K562 (cell line): ENCODE data around the gene ZNF557. TPM values are rescaled to one million over a fixed set of nuclear protein-coding genes. Genes with fewer than 3 reads are reported as not detected.

Experiments used
- ATAC-seq: fragments of 200-7000 bp; cut with Tn5 transposase; 3 replicates; pipeline ENCODE4 v1.9.1; 2020; ENCODE audit warnings: moderate library complexity
- BruUV-seq: library from RNA; stranded (reverse); fragments of 400-500 nt; replicated peaks from 2 replicates; lab custom pipeline; 2021; lab: Mats Ljungman, UMichigan
- CTCF ChIA-PET: fragments of 300-600 bp; formaldehyde crosslinking; extraction: SDS; loops from one replicate; lab custom pipeline; 2021; ENCODE audit warnings: low intra/inter-chr PET ratio; lab: Yijun Ruan, JAX
- POLR2A ChIA-PET: fragments of 300-600, 350-650 bp; sonication (Branson Sonifier 250); formaldehyde crosslinking; extraction: SDS; loops from one replicate; lab custom pipeline; 2021; ENCODE audit warnings: antibody characterized with exemption, inconsistent platforms; lab: Yijun Ruan, JAX
- DNase-seq, 4 experiments: peaks; one replicate each; pipeline versions ENCODE4 v3.0.0 to v3.0.0-alpha.2; 2011 to 2018; ENCODE audit warnings: low spot score in 3 of 4, mixed read lengths in 3 of 4; ENCODE audit errors: extremely low read depth in 1 of 4
- FAIRE-seq: peaks from 2 replicates; lab custom pipeline; 2011; peaks lifted over from hg19 to GRCh38; lab: Jason Lieb, UNC
- H2AFZ ChIP-seq: 2 replicates; pipeline ENCODE4 v1.6.0; 2011; ENCODE audit warnings: low read depth, low read length, control low read depth, inconsistent platforms
- H3K27ac ChIP-seq: fragments of 200-600 bp; 3 replicates; pipeline ENCODE4 v1.8.0; 2011; ENCODE audit warnings: low read depth, mild to moderate bottlenecking, control low read depth, inconsistent platforms, low read length, moderate library complexity, mixed read lengths; ENCODE audit errors: extremely low read depth
- H3K27me3 ChIP-seq, 2 experiments: fragments of 300-600 bp in 1 of 2; 2 replicates in 1 of 2; 3 replicates in 1 of 2; pipeline versions ENCODE4 v1.6.0 to v1.8.0; 2011; ENCODE audit warnings: inconsistent platforms in 2 of 2, low read length in 2 of 2, mild to moderate bottlenecking in 1 of 2, mixed read lengths in 1 of 2, moderate library complexity in 1 of 2; ENCODE audit not compliant: control insufficient read depth in 2 of 2, insufficient read depth in 2 of 2
- H3K36me3 ChIP-seq: fragments of 300-600 bp; 3 replicates; pipeline ENCODE4 v1.8.0; 2011; ENCODE audit warnings: mild to moderate bottlenecking, low read length, inconsistent platforms; ENCODE audit not compliant: control insufficient read depth, insufficient read depth
- H3K4me1 ChIP-seq, 2 experiments: fragments of 200-600 bp in 1 of 2; replicated peaks in 1 of 2; 2 replicates in 1 of 2; 3 replicates in 1 of 2; pipeline versions ENCODE4 v1.5.1 to v1.8.0; 2011; ENCODE audit warnings: inconsistent platforms in 2 of 2, low read length in 2 of 2, mild to moderate bottlenecking in 1 of 2, mixed read lengths in 1 of 2, moderate library complexity in 1 of 2; ENCODE audit not compliant: control insufficient read depth in 2 of 2, insufficient read depth in 2 of 2
- H3K4me2 ChIP-seq: 2 replicates; pipeline ENCODE4 v1.6.1; 2011; ENCODE audit warnings: low read length, control low read depth, inconsistent platforms, mixed read lengths; ENCODE audit not compliant: insufficient read depth
- H3K4me3 ChIP-seq: fragments of 200-600 bp; sonication (generic), shearing (Covaris generic); 2 replicates; pipeline ENCODE4 v1.5.1; 2016; ENCODE audit warnings: control low read depth, inconsistent platforms
- H3K79me2 ChIP-seq: fragments of 200-600 bp; 3 replicates; pipeline ENCODE4 v1.8.0; 2011; ENCODE audit warnings: low read length, inconsistent platforms; ENCODE audit not compliant: control insufficient read depth, insufficient read depth
- H3K9ac ChIP-seq, 2 experiments: 2 replicates each; pipeline versions ENCODE4 v1.6.0 to v1.6.1; 2011; ENCODE audit warnings: low read depth in 2 of 2, low read length in 2 of 2, control low read depth in 1 of 2, inconsistent platforms in 1 of 2, mild to moderate bottlenecking in 1 of 2, mixed read lengths in 1 of 2; ENCODE audit not compliant: insufficient read depth in 1 of 2
- H3K9me1 ChIP-seq: one replicate; pipeline ENCODE4 v1.6.0; 2011; ENCODE audit warnings: inconsistent platforms, mild to moderate bottlenecking, low read length, moderate library complexity; ENCODE audit not compliant: control insufficient read depth, insufficient read depth
- H3K9me3 ChIP-seq: replicated peaks from 2 replicates; pipeline ENCODE4 v1.5.1; 2011; ENCODE audit warnings: low read depth, low read length, inconsistent platforms; ENCODE audit not compliant: control insufficient read depth, insufficient read depth
- H4K20me1 ChIP-seq: replicated peaks from 2 replicates; pipeline ENCODE4 v1.6.1; 2011; ENCODE audit warnings: low read length, inconsistent platforms, mixed read lengths; ENCODE audit not compliant: control insufficient read depth, insufficient read depth
- EHMT2 ChIP-seq: fragments of 450-650 bp; IDR thresholded peaks from 2 replicates; pipeline ENCODE4 v1.6.1; 2018; ENCODE audit warnings: antibody characterized with exemption
- HNRNPK ChIP-seq: fragments of 200-400 bp; formaldehyde crosslinking; IDR thresholded peaks from one replicate; pipeline ENCODE4 v1.6.1; 2018; ENCODE audit warnings: mild to moderate bottlenecking, low read depth, low read length; ENCODE audit not compliant: poor library complexity, severe bottlenecking
- RBBP5 ChIP-seq: fragments of 200-600 bp; sonication (generic); IDR thresholded peaks from 2 replicates; pipeline ENCODE4 v1.6.1; 2012; ENCODE audit warnings: borderline replicate concordance, mild to moderate bottlenecking, low read length, control low read depth, inconsistent platforms; ENCODE audit not compliant: insufficient read depth, poor library complexity, severe bottlenecking
- TSC22D4 ChIP-seq: fragments of 450-650 bp; IDR thresholded peaks from 2 replicates; pipeline ENCODE4 v1.6.1; 2016; ENCODE audit warnings: missing genetic modification characterization, missing biosample characterization, control low read depth
- YY1 ChIP-seq, 3 experiments: IDR thresholded peaks; 2 replicates each; pipeline ENCODE4 v1.6.1; 2011; ENCODE audit warnings: low read length in 2 of 3, mild to moderate bottlenecking in 2 of 3, moderate library complexity in 2 of 3, borderline replicate concordance in 1 of 3, control low read depth in 1 of 3, low read depth in 1 of 3; ENCODE audit not compliant: insufficient read depth in 3 of 3, insufficient replicate concordance in 2 of 3, control insufficient read depth in 1 of 3, insufficient read length in 1 of 3; ENCODE audit errors: extremely low read depth in 1 of 3
- ZFPM2 ChIP-seq: fragments of 250-450 bp; sonication (Bioruptor Pico); IDR thresholded peaks from 2 replicates; pipeline ENCODE4 v1.5.1; 2022; ENCODE audit warnings: mild to moderate bottlenecking
- WGBS: fragments of 100-300 bp; shearing (Covaris generic); methylation state at CpG from one replicate; pipeline ENCODE4 v1.1.6; 2016; ENCODE audit warnings: low coverage, mixed read lengths; ENCODE audit not compliant: insufficient coverage; ENCODE audit errors: missing lambda C conversion rate; 5-methylcytosine and 5-hydroxymethylcytosine counted together
- in situ Hi-C: fragments of 300-500 bp; cut with MboI; formaldehyde crosslinking; loops from 4 replicates; pipeline ENCODE4 v1.15.0; 2018; ENCODE audit warnings: inconsistent platforms, mixed read lengths
- intact Hi-C: fragments of 100-400 bp; cut with micrococcal nuclease; formaldehyde crosslinking; loops from 2 replicates; pipeline ENCODE4 v1.14.2; 2022
- polyA plus RNA-seq, 8 experiments: library from polyadenylated mRNA; depleted of rRNA in 4 of 8; stranded (reverse) in 5 of 8; unstranded in 3 of 8; fragments of >200 nt; fragmentation: Nextera tagmentation in 2 of 8; fragmentation: Illumina TruSeq in 1 of 8; extraction: Ambion mirVana in 2 of 8; extraction: Trizol in 1 of 8; gene quantifications; 2 replicates each; pipeline versions ENCODE4 v1.2.1 to v1.2.3, GENCODE V29; 2011 to 2014; ENCODE audit warnings: inconsistent platforms in 1 of 8, missing spikeins in 1 of 8
- total RNA-seq, 7 experiments: library from RNA; depleted of rRNA in 6 of 7; stranded (reverse); fragments of >200 nt in 6 of 7; fragmentation: Illumina TruSeq in 2 of 7; extraction: Trizol in 2 of 7; gene quantifications; 2 replicates each; pipeline versions ENCODE4 v1.2.1 to v1.2.3, GENCODE V29; 2011 to 2021; ENCODE audit warnings: low replicate concordance in 1 of 7
- TF ChIP-seq, protein P1 (sequence below): sonication (generic); formaldehyde crosslinking; IDR thresholded peaks from 2 replicates; pipeline ENCODE4 v1.8.0; 2022; ENCODE audit warnings: mild to moderate bottlenecking, missing genetic modification reagents

Gene ZNF557
- total and polyA plus RNA-seq, 9 of the 15 experiments (the other 6 are each of a cell fraction or from before 2014, with no cell fraction given) = 2.2 to 6.6 (median 4.4) TPM

DNA sequence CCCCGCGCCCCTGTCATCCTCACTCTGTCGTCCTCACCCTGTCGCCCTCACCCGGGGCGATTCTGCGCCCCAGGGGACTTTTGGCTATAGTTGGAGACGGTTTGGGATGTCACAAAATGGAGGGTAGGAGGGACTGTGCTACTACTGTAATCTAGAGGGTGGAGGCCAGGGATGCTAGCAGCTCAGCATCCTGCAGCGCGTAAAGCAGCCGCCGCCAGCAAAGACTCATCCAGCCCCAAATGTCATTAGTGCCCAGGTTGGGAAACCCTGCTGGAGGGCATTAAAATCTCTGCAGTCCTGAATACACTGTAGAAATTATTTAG lies 362 bp downstream of the ZNF557 start:
- ChIA-PET POLR2A (interaction anchor here (1.5 to 1.7 kb wide), 3 partner anchors 8 to 30 kb away, joined by 5 to 7 read pairs (median 6); no protein-coding TSS in a partner anchor), CTCF (interaction anchor here (0.6 kb wide), 1 partner anchor 318 kb away, joined by 3 read pairs; no protein-coding TSS in a partner anchor)
- H3K4me2 ChIP-seq = peak overlapping the region; percentile 92
- H4K20me1 ChIP-seq = no peaks in the 10 kb centered on the region
- intact Hi-C loops (no loop called here), in situ Hi-C loops (loop anchor here (5.0 kb wide), 1 partner anchor 43 kb away; no protein-coding TSS in a partner anchor)
- TF ChIP-seq, protein P1, sequence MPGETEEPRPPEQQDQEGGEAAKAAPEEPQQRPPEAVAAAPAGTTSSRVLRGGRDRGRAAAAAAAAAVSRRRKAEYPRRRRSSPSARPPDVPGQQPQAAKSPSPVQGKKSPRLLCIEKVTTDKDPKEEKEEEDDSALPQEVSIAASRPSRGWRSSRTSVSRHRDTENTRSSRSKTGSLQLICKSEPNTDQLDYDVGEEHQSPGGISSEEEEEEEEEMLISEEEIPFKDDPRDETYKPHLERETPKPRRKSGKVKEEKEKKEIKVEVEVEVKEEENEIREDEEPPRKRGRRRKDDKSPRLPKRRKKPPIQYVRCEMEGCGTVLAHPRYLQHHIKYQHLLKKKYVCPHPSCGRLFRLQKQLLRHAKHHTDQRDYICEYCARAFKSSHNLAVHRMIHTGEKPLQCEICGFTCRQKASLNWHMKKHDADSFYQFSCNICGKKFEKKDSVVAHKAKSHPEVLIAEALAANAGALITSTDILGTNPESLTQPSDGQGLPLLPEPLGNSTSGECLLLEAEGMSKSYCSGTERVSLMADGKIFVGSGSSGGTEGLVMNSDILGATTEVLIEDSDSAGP = peak; percentile 39; the same call in 1 of the 2 replicates
- peak; percentile 50 for TF ChIP-seq RBBP5
- TF ChIP-seq TSC22D4 (tag) = no peak
- no peak for TF ChIP-seq EHMT2
- TF ChIP-seq ZFPM2 (CRISPR knock-in tag) = no peak
- TF ChIP-seq YY1 (IDR thresholded peaks at IDR 0.05; ENCODE audit: borderline replicate concordance in 1 of 3, control insufficient read depth in 1 of 3, extremely low read depth in 1 of 3, insufficient read depth in 3 of 3, insufficient read length in 1 of 3, insufficient replicate concordance in 2 of 3, low read depth in 1 of 3, low read length in 2 of 3) = peak in 1 of 3 experiments; percentile 43
- no peak for TF ChIP-seq HNRNPK
- WGBS = under 1% methylated on average over 12 of the region's 12 CpGs
- peaks cover 3 to 8% of the 10 kb centered on the region in 2 experiments; a peak in 2 of 5 replicates for H3K4me1 ChIP-seq
- no peak for DNase-seq
- peak overlapping the region; percentile 100 for H2AFZ ChIP-seq
- H3K9ac ChIP-seq = peak overlapping the region; percentile 88 to 92
- peak overlapping the region; percentile 92 for H3K27ac ChIP-seq
- H3K4me3 ChIP-seq = peak overlapping the region; percentile 98
- H3K27me3 ChIP-seq = no peaks in the 10 kb centered on the region
- no peaks in the 10 kb centered on the region for H3K9me1 ChIP-seq
- H3K36me3 ChIP-seq = peaks cover 32% of the 10 kb centered on the region
- H3K79me2 ChIP-seq = peaks cover 13% of the 10 kb centered on the region
- BruUV-seq = no TSS peak
- H3K9me3 ChIP-seq = no peaks in the 10 kb centered on the region
- FAIRE-seq = no peak
- ATAC-seq = peak; percentile 40
